Measurements from ENCODE around the gene CDC23.

DNA sequence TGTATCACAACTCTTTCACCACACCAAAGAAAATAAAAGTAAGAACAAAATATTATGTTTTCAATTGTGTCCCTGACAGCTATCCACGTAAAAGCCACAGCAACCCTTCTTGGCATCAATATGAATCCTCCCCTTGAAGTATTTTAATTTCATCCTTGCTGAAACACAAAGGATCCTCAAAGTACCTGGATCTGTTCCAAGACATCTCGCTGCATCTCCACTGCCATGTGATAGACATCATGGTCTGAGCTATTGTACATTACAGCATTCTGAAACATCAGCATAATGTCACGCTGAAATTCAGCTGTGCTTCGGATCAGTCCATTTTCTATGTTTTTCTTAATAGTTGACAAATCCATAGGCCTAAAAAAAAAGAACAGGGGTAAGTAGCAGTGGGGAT lies 52.4 kb downstream of the CDC23 start:
- TF ChIP-seq, protein P1, sequence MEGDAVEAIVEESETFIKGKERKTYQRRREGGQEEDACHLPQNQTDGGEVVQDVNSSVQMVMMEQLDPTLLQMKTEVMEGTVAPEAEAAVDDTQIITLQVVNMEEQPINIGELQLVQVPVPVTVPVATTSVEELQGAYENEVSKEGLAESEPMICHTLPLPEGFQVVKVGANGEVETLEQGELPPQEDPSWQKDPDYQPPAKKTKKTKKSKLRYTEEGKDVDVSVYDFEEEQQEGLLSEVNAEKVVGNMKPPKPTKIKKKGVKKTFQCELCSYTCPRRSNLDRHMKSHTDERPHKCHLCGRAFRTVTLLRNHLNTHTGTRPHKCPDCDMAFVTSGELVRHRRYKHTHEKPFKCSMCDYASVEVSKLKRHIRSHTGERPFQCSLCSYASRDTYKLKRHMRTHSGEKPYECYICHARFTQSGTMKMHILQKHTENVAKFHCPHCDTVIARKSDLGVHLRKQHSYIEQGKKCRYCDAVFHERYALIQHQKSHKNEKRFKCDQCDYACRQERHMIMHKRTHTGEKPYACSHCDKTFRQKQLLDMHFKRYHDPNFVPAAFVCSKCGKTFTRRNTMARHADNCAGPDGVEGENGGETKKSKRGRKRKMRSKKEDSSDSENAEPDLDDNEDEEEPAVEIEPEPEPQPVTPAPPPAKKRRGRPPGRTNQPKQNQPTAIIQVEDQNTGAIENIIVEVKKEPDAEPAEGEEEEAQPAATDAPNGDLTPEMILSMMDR (IDR thresholded peaks at IDR 0.05) = no peak
- no peak for TF ChIP-seq POLR2A (IDR thresholded peaks at IDR 0.05)
